Hematopoietic multipotent progenitor cell treated with erythropoietin and hydrocortisone succinate and interleukin-3 and kit ligand, for 17 days (in vitro differentiated cells): Measurements from ENCODE around the gene WEE1.
"Not testable (repeated sequence)": the region's sequence is repeated elsewhere in the genome, so short reads cannot be mapped to it uniquely, and the experiment has no call there.

Experiments
- DNase-seq: peaks from one replicate; pipeline ENCODE4 v3.0.0-alpha.2; 2015; ENCODE audit warnings: low spot score

The WEE1 gene

DNA sequence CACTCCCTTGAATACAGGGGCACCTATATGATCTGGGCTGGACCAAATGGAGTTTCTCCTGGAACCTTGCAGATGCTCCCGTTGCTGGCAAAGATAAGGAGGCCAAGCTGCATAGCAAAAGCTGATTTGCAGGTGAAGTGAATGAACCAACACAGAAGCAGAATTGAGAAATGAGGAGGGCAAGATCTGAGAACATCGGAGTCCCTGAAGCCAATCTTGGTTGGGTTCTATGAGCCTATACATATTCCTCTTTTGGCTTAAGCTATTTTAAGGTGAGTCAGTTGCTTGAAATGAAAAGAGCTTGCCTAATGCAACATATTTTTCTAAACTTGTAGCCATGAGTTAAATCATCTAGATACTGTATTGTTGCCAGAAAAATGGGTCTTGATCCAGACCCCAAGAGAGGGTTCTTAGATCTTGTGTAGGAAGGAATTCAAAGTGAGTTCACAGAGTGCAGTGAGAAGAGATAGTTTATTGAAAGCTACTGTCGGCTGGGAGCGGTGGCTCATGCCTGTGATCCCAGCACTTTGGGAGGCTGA is 23.5 kb downstream of the WEE1 start:
- no peak for DNase-seq

DNA sequence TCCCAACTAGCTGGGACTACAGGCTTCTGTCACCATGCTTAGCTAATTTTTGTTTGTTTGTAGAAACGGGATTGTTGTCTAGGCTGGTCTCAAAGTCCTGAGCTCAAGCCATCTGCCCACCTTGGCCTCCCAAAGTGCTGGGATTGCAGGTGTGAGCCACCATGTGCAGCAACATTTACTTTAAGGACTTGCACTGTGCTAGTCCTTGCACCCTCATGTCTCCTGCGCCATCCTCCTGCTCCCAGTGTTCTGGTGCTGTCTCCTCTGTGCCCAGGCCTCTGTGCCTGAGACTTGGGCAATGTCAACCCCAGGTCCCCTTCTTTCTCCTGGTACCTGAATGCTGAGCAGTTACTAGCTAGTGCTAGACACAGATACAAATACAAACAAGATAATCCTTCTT is 26.7 kb downstream of the WEE1 start:
- no peak for DNase-seq

DNA sequence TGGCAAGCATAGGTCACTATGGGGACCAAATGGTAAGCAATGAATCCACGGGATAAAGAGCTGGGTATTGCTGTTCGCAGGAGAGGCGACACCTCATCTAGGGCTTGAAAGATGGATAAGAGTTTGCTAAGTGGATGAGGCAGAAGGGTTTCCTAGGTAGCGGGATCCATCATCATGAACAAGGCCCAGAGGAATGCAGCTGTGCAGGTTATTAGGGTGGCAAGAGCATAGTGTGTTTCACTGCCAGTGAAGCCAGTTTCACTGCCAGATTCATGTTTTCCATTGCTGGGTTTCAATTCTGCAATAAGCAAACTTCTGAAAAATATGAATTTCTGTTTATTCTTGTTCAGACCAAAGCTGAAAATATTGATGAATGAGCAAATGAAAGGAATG is 27.2 kb downstream of the WEE1 start:
- DNase-seq, result no peak

DNA sequence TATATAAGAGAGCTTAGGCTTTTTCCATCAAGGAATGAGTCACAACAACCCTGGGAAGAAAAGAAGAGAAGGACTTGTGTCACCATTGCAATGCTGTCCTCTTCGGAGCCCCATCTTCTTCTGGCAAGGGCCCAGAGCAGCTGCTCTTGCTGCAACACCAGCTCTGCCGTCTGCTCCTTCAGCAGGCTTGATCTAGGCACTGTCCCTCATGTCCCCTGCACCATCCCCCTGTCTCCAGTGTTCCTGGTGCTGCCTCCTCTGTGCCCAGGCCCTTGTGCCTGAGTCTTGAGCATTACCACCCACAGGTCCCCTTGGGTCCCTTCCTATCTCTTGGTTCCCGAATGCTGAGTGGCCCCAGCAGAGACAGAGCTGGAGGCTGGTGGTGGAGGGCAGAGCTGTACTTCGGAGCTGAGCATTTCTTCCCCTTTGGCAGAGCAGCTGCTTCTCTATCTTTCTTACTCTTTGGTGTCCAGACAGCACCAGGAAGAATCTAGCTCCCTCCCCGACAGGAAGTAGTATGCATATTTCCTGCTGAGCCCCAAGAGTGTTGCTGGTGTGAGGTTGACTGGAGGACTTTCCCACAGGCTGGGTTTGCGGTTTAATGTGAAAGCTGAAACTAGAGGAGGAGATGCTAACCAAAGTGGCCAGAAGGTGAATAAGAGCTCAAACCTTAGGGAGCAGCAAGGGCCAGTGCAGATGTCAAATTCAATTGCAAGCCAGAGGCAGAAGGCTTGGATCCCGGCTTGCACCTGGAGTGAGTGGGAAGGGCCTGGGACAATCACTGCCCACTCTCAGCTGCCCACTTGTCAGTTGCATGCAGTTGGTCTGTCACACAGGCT is 27.8 kb downstream of the WEE1 start:
- no peak for DNase-seq

DNA sequence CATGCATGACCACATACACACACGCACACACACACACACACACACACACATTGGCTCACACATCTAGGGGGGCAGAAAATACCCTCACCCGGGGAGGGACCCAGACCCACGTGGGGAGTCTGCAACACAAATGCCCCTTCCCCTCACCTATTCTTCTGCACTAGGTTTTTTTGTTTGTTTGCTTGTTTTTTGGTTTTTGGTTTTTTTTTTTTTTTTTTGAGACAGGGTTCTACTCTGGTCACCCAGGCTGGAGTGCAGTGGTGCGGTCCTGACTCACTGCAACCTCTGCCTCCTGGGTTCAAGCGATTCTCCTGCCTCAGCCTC is 28.4 kb downstream of the WEE1 start:
- no peak for DNase-seq

DNA sequence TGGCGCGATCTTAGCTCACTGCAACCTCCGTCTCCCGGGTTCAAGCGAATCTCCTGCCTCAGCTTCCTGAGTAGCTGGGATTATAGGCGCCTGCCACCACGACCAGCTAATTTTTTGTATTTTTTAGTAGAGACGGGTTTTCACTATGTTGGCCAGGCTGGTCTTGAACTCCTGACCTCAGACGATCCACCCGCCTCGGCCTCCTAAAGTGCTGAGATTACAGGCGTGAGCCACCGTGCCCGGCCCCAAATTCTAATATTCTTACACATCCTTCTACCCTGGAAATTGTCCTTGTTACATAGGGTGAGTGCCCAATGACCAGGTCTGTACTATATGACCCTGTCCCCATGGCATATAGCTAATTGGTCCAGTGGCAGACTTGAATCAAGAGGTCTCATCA is 29.7 kb downstream of the WEE1 start:
- not testable (repeated sequence) for DNase-seq

DNA sequence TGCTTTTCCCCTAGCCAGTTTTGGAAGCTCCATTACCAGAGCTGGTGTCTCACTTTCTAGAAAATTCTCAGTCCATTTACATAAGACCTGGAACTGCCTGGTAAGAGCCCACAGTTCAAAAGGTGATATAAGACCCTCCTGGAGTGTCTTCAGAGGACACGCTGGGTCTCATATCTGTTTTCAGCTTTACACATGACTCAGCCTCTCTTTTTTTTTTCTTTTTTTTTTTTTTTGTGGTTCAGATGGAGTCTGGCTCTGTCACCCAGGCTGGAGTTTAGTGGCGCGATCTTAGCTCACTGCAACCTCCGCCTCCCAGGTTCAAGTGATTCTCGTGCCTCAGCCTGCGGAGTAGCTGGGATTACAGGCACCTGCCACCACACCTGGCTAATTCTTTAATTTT is 30.7 kb downstream of the WEE1 start:
- DNase-seq, result no peak

DNA sequence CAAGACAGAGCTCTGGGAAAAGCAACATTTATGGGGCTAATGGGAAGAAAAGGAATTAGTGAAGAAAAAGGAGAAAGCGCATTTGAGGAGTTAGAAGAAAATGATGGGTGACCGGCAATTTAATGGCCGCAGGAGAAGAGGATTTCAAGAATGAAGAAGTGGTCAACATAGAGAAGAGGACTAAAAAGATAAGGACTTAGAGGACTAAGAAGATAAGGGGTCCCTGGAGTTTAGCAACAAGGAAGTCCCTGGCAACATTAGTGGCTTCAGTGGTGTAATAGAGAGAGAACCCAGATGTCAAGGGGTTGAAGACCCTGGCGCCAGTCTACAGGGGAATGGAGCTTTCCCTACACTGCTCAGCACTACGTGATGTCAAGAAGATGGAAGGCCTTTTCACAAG is 32.3 kb downstream of the WEE1 start:
- no peak for DNase-seq

DNA sequence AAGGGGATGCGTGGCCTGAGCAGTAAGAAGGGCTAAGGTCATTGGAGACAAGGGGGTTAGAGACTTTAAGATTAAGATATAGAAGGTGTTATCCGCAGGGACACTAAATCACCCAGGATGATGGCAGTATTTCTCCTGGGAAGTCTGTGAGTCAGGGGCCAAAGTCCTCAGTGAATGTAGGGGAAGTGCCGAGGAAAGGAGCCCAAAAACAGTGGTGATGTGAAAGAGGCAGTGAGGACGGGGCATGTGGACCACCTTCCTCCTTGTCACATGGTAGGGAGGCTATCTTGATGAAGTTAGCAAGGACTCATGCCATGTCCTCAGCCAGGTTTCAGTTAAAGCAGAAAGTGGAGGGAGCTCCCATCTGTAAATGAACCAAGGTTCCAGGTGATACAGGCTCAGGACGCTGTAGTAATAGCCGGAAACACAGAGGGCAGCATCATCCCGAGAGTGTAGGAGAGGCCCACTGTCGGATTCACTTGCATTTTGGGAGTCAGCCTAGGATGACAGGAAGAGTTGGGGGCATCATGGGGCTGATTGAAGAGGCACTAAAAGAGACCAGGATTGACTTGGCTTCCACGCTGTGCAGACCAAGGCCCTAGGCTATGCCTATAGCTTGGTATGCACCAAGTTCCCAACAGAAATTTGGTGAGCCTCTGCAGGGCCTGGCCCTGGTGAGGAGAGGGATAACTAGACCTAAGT is 33.5 kb downstream of the WEE1 start:
- DNase-seq, result no peak

DNA sequence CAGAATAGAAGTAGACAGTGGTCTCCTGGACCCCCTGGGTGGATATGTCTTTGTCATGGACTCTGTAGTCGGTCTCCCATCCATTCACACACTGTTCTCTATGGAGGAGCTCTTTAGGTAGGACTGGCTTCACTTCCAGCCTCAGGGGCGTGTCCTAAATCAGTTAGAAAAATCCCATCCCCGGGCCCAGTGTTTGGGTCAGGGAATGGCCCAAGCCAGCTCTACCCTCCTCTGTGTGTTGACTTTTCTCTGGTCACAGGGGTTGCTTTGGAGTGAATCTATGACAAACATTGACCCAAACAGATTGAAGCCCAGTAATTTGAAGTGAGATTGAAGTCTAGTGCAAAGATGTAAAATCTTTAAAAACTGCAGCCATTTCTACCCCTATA is 34.0 kb downstream of the WEE1 start:
- DNase-seq, result no peak

DNA sequence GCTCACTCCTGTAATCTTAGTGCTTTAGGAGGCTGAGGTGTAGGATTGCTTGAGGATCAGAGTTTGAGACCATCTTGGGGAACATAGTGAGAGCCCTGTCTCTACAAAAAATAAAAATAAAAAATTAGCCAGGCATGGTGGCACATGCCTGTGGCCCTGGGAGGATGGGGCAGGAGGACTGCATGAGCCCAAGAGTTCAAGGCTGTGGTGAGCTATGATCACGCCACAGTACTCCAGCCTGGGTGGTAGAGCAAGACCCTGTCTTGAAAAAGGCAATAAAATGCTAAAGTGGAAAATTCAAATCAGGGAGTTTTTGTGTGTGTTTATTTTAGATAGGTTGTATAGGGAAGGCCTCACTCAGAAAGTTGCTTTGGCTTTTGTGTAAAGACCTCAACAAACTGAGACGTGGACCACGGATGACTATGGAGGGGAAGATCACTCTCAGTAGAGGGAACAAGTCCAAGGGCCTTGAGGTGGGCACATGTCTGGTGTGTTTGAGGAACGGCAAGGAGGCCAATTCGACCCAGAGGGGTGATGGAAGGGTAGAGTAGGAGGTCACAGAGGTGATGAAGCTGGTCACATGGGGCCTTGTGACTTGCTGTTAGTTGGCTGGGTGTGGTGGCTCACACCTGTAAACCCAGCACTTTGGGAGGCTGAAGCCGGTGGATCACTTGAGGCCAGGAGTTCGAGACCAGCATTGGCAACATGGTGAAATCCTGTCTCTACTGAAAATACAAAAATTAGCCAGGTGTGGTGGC is 35.7 kb downstream of the WEE1 start:
- no peak for DNase-seq

DNA sequence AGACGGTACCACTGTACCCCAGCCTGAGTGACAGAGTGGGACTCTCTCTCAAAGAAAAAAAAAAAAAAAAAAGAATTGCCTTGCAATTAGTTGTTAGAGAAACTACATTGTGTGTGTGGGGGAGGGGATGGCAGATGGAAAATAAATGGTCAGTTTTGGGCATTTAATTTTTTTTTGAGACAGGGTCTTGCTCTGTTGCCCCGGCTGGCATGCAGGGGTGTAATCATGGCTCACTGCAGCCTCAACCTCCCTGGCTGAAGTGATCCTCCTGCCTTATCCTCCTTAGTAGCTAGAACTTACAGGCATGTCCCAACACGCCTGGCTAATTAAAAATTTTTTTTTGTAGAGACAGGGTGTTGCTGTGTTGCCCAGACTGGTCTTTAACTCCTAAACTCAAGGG is 36.4 kb downstream of the WEE1 start:
- DNase-seq, result no peak

DNA sequence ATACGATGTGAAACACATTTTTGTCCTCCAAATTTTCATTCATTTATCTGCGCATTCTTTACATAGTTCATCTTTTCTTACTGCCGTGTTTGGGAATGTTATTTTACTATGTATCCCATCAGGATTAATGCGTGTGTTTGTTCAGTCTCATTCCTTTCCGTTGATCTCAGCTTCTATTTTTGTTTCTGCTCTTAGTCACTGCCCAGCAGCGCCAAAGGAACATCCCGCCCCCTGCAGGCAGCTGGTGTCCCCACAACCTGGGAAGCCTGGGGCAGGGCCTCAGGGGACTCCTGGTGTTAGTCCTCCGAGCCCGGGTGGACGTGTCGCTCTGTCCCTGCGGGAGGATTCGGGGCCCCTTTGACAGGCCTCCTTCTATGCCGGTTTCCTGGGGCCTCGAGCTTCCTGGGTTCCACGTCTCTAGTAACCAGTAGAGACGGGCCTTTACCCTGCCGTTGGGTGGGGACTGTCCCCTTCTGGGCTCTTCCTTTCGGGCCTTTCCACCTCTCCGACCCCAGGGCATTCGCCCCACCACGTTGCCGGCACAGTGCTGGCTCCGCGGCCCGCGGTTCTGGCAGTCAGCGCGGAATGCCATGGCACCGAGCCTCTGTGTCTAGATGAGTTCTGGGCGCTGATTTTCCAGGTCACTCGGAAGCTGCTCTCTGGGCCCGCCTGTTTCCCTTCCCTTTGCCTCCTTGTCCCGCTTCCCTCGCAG is 39.8 kb downstream of the WEE1 start:
- peak; percentile 86 for DNase-seq

DNA sequence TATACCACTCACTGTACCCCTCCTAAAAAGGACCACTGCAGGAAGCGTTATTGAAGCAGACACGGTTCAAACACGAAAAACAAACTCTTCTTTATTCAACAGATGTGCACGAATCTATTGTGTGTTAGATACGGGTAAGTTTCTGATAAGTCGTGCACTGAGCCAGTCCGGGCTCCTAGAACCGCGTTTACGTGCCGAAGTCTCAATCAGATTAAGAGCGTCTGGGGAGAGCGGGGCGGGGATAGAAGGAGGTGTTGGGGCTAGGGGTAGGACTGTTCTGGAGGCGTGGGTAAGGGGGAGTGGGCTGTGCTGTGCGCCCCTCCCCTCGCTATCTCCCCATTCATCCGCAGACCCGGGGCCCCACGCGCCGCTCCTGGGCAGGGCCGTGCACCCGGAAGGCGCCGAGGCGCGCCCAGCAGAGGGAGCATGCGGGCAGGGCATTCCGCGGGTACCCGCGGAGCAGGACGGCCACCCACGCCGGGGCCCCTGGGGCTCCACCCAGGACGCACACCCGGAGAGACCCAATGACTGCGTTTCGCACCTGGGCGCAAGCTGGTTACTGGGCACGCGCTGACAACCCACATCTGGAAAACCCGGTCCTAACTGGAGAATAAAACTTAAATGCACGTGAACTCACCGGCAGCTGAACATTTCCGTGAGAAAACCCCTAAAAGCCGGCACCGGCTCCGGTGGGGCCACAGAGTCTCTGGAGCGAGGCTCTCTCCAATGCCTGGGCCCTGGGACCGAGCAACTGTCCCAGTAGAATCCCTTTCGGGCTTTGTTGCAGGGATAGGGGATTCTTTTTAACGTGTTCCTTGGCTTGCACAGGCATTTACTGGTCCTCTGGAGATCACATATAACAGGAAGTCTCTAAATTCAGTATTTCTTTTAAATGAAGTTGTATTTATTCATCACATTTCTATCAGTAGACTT is 40.6 kb downstream of the WEE1 start:
- peak; percentile 72 for DNase-seq

DNA sequence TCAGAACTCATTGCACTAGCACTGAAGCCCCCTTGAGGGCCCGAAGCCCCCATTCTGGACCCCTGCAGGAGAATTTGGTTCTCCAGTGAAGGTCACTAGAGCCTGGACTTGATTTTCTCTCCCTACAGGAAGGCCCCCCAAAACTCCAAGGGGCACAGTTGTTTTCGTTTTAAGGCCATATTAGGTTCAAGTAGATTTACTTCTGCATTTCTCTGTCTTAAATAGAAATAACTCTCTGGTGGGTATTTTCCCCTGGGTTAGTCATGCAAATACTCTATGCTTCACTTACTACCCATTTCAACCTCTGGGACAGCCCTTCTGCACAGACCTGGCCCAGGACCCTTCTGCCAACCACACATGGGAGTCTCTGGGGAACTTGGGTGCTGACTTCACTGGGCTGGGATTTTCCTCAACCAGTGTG is 41.6 kb downstream of the WEE1 start:
- DNase-seq, result no peak

DNA sequence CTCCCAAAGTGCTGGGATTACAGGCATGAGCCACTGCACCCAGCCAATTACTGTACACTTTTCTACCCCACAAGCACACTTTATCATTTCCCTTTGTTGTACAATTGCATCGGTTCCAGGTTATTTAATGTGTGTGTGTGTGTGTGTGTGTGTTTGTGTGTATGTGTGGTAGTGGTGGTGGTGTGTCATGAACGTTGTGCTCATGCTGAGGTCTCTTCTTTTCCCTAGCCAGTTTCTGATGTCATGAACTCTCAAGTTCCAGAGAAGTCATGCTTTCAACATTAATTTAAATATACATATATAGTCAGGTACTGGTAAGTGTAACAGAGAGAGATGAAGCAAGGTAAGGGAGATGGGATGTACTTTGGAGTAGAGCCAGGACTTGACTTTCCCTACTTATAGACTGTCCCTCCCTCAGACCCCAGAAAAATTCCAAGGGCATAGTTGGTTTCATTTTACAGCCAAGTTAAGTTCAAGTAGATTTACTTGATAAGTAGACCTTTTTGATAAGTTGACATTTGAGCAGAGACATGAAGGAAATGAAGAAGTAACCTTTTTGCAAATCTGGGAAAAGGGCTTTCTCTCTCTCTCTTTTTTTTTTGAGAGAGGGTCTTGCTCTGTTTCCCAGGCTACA is 42.7 kb downstream of the WEE1 start:
- DNase-seq, result no peak

DNA sequence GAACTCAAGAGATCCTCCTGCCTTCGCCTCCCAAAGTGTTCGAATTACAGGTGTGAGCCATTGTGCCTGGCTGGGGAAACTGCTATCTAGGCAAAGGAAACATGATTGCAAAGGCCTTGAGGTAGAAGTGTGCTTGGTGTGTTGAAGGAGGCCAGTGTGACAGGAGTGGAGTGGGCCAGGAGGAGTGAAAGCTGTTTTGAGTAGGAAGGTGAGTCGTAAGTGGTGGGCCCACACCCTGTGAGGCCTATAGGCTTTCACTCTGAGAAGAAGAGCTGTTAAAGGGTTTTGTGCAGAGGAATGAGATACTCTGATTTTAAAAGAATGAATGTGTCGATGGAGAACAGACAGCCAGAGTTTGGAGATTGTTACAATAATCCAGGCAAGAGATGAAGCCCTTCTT is 43.4 kb downstream of the WEE1 start:
- no peak for DNase-seq

DNA sequence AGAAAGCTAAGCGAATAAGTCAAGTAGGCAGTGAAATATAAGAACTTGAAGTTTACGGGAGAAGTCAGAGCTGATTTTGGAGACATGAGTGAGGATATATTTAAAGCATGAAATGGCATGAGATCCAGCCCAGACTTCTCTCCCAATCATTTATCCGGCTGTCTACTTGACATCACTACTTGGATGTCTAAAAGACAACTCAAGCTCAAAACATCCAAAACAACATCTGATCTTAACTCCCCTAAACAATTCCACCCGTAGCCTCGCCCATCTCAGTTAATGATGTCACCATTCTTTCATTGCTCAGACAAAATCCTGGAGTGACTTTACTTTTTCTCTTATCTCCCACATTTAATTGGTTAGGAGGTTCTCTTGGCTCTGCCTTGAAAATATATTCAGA is 44.5 kb downstream of the WEE1 start:
- no peak for DNase-seq

DNA sequence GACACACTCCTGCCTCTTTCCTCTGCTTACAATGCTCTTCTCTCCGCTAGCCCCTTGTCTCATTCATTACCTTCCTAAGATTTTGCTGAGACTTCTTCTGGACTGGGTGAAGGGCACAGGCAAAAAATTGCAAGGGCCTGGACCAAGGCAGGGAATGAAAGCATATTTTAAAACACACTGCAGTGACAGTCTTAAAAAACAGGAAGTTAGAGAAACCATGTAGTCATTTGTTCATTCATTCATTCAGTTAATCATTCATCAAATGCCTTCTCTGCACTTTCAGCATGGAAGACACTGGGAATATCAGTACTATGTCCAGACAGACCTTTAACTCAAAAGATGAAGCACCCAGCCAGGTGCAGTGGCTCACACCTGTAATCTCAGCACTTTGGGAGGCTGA is 45.5 kb downstream of the WEE1 start:
- DNase-seq, result no peak

DNA sequence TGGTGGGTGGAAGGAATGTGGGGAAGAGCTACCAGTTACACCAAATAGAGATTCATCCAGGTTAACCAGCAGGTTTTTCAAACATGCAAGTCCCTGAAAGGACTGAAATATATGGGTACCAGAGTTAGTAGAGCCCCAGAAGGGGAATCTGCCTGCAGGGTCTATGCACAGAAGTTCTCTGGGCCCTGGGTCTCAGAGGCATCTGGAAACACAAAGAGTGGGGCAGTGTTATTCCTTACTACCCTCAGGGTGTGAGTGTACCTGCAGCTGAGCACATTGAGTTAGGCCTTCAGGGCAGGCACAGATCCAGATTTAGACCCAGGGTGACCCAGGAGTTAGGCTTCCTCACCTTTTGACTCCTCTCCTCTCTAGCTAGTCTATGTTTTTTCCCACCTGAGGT is 46.5 kb downstream of the WEE1 start:
- no peak for DNase-seq

DNA sequence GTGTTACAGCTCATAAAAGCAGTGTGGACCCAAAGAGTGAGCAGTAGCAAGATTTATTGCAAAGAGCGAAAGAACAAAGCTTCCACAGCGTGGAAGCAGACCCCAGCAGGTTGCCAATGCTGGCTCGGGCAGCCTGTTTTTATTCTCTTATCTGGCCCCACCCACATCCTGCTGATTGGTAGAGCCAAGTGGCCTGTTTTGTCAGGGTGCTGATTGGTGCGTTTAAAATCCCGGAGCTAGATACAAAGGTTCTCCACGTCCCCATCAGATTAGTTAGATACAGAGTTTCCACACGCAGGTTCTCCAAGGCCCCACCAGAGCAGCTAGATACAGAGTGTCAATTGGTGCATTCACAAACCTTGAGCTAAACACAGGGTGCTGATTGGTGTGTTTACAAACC is 48.9 kb downstream of the WEE1 start:
- DNase-seq, result not testable (repeated sequence)
